Embryonic facial prominence (tissue), 1 donor: Measurements from ENCODE around the gene SERINC4.
"Not testable (repeated sequence)": the region's sequence is repeated elsewhere in the genome, so short reads cannot be mapped to it uniquely, and the experiment has no call there.

Experiments
- DNase-seq: peaks from one replicate; pipeline ENCODE4 v3.0.0-alpha.2; 2016; ENCODE audit errors: extremely low spot score

SERINC4 gene

GRCh38 chr15:43799945-43800285 is at the start of gene SERINC4:
Gene SERINC4, minus strand, starts transcription at chr15:43800220. Its CDS starts 234 bp downstream, at chr15:43799986.
- no peak for DNase-seq

GRCh38 chr15:43845421-43845820 is 45.4 kb upstream of the SERINC4 start:
- DNase-seq = no peak

- DNase-seq = not testable (repeated sequence)
Observed at GRCh38 chr15:43832485-43832884, 32.5 kb upstream of the SERINC4 start.

GRCh38 chr15:43831519-43832052 is 31.6 kb upstream of the SERINC4 start:
- not testable (repeated sequence) for DNase-seq

GRCh38 chr15:43830691-43831275 is 30.8 kb upstream of the SERINC4 start:
- not testable (repeated sequence) for DNase-seq

GRCh38 chr15:43829951-43830540 is 30.0 kb upstream of the SERINC4 start:
- DNase-seq = not testable (repeated sequence)

GRCh38 chr15:43828061-43828657 is 28.1 kb upstream of the SERINC4 start:
- no peak for DNase-seq

GRCh38 chr15:43826508-43827341 is 26.7 kb upstream of the SERINC4 start, which contains the start of gene WDR76:
Gene WDR76, plus strand, starts transcription at chr15:43827002. Its CDS starts 31 bp downstream, at chr15:43827033.
- DNase-seq = peak; percentile 22

- no peak for DNase-seq
Observed at GRCh38 chr15:43826029-43826507, 26.0 kb upstream of the SERINC4 start.

- DNase-seq = not testable (repeated sequence)
Observed at GRCh38 chr15:43825305-43825704, 25.3 kb upstream of the SERINC4 start.

GRCh38 chr15:43824302-43825246 is 24.6 kb upstream of the SERINC4 start, which contains the start of gene MFAP1:
Gene MFAP1, minus strand, starts transcription at chr15:43824690. Its CDS starts 121 bp downstream, at chr15:43824569.
- DNase-seq = peak; percentile 95

GRCh38 chr15:43821505-43821904 is 21.5 kb upstream of the SERINC4 start:
- DNase-seq = no peak

GRCh38 chr15:43815064-43815463 is 15.0 kb upstream of the SERINC4 start:
- not testable (repeated sequence) for DNase-seq

- DNase-seq = no peak
Observed at GRCh38 chr15:43808960-43809678, 9.1 kb upstream of the SERINC4 start.

GRCh38 chr15:43808435-43808950 is 8.5 kb upstream of the SERINC4 start:
- no peak for DNase-seq

- not testable (repeated sequence) for DNase-seq
Observed at GRCh38 chr15:43802676-43803075, 2.7 kb upstream of the SERINC4 start.

- peak; percentile 90 for DNase-seq
Observed at GRCh38 chr15:43800286-43801141, 494 bp upstream of the SERINC4 start, which contains the start of gene HYPK. Gene HYPK, plus strand, starts transcription at chr15:43800599. Its CDS starts 24 bp downstream, at chr15:43800623.

GRCh38 chr15:43799209-43799944 is 643 bp downstream of the SERINC4 start:
- DNase-seq = no peak
